Neuron (in vitro differentiated cells): ENCODE results near the gene SNAP25.

Experiments used
- H2AFZ ChIP-seq: one replicate; pipeline ENCODE4 v1.6.1; 2013; ENCODE audit warnings: low read depth, mild to moderate bottlenecking, inconsistent platforms, low read length, moderate library complexity
- H3K27me3 ChIP-seq: one replicate; pipeline ENCODE4 v1.6.1; 2013; ENCODE audit warnings: low read length; ENCODE audit not compliant: insufficient read depth
- H3K36me3 ChIP-seq: one replicate; pipeline ENCODE4 v1.6.1; 2013; ENCODE audit warnings: low read length; ENCODE audit not compliant: insufficient read depth
- H3K4me1 ChIP-seq: one replicate; pipeline ENCODE4 v1.6.1; 2013; ENCODE audit warnings: low read length; ENCODE audit not compliant: insufficient read depth
- H3K4me3 ChIP-seq: 2 replicates; pipeline ENCODE4 v1.5.1; 2013; ENCODE audit warnings: mild to moderate bottlenecking, low read length, moderate library complexity
- H3K9me3 ChIP-seq: one replicate; pipeline ENCODE4 v1.6.1; 2013; ENCODE audit warnings: low read length

SNAP25 gene

DNA sequence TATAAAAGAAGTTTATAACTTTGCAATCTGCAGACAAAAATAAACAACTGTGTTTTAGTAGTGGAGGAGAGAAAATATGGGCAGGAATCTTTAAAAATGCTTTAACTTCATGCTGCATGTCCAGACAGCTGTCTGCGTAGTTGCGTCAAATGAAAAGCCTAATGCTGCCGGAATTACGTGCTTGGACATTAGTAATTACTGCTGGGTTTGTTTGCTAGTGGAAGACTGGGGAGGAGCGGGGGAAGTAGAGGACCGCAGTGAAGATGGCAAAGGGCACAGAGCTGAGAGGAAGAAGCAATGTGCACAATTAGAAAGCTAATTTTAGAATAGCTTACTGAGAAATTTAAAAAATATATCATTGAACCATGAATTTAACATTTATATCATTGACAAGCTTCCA is 2.4 kb downstream of the SNAP25 start:
- no peaks in the 10 kb centered on the region for H3K9me3 ChIP-seq
- no peaks in the 10 kb centered on the region for H3K36me3 ChIP-seq
- peaks cover 16% of the 10 kb centered on the region for H3K4me1 ChIP-seq
- H3K4me3 ChIP-seq, result no peak overlapping the region
- H3K27me3 ChIP-seq, result peaks cover 7% of the 10 kb centered on the region
- H2AFZ ChIP-seq, result no peak overlapping the region

- H3K4me1 ChIP-seq, result no peaks in the 10 kb centered on the region
- H3K27me3 ChIP-seq, result no peaks in the 10 kb centered on the region
- H3K4me3 ChIP-seq, result no peak overlapping the region
- no peak overlapping the region for H2AFZ ChIP-seq
- no peaks in the 10 kb centered on the region for H3K9me3 ChIP-seq
- H3K36me3 ChIP-seq, result no peaks in the 10 kb centered on the region
Measured at GRCh38 chr20:10225439-10226060, 6.9 kb downstream of the SNAP25 start.

DNA sequence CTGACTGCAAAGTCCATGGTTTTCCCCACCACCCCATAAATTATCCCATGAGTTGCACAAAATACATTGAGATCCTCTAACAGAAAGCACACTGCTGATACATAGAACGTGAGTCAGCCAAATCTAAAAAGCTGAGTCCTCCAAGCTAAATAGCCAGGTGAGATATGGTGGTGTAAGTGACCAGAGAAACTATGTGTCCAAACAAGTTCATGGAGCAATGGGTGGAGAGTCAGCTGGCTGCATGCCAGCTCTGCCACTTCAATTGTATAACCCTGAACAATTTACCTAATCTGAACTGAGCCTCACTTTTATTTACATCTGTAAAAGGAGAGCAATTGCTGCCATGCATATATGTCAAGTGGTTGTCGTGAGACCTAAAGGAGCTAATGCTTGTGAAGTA is 9.7 kb downstream of the SNAP25 start:
- Histone ChIP-seq H2AFZ (no peak overlapping the region), H3K4me3 (no peak overlapping the region), H3K9me3 (no peaks in the 10 kb centered on the region)

DNA sequence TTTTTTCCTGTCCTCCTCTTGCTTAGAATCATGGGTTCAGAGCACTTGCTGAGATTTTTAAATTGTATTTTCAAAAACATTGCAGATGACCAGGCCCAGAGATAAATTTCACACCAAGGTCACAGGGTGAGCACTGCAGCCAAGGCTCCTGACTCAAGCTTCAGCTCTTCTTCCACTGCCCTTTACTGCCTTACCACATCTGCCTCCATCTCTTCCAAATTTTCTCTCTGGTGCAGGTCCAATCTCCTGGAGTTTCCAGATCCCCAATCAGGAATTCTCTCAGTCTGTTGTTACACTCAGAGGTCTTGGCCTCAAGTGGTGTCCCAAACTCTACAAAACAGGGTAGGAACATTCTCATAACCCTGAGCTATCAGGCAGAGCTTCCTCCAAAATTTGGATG is 12.7 kb downstream of the SNAP25 start:
- Histone ChIP-seq H3K27me3 (no peaks in the 10 kb centered on the region), H2AFZ (no peak overlapping the region), H3K9me3 (no peaks in the 10 kb centered on the region), H3K36me3 (no peaks in the 10 kb centered on the region), H3K4me3 (no peak overlapping the region), H3K4me1 (no peaks in the 10 kb centered on the region)

More for the DNA sequence above, 9.7 kb downstream of the SNAP25 start:
- Histone ChIP-seq H3K4me1 (no peaks in the 10 kb centered on the region), H3K27me3 (no peaks in the 10 kb centered on the region), H3K36me3 (no peaks in the 10 kb centered on the region)

GRCh38 chr20:10236540-10237533 is 18.2 kb downstream of the SNAP25 start:
- Histone ChIP-seq H3K4me3 (no peak overlapping the region), H3K36me3 (no peaks in the 10 kb centered on the region), H3K4me1 (no peaks in the 10 kb centered on the region), H2AFZ (no peak overlapping the region), H3K9me3 (no peaks in the 10 kb centered on the region), H3K27me3 (no peaks in the 10 kb centered on the region)

GRCh38 chr20:10239954-10240353 is 21.3 kb downstream of the SNAP25 start:
- Histone ChIP-seq H2AFZ (no peak overlapping the region), H3K9me3 (no peaks in the 10 kb centered on the region), H3K4me1 (no peaks in the 10 kb centered on the region), H3K36me3 (no peaks in the 10 kb centered on the region), H3K4me3 (no peak overlapping the region), H3K27me3 (no peaks in the 10 kb centered on the region)

DNA sequence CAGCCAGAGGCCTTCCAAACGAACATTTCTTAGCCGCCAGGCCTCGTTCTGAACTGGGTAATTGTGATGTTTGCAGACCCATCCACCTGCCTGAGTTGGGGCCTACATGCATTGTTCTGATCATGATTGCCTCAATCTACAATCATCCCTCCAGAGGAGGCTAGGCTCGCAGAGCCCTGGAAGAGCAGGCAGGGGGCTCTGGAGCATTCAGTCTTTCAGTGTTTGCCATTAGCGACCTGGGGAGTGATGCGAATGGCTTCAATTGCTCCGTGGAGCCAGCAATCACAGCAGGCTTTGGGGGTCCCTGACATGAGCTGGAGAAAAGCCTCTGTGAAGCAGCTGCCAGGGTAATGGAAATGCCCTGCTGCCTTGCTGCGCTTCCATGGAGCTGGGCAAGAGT is 22.0 kb downstream of the SNAP25 start:
- H2AFZ ChIP-seq, result no peak overlapping the region
- no peaks in the 10 kb centered on the region for H3K27me3 ChIP-seq
- H3K4me1 ChIP-seq, result no peaks in the 10 kb centered on the region
- H3K36me3 ChIP-seq, result no peaks in the 10 kb centered on the region
- no peak overlapping the region for H3K4me3 ChIP-seq
- no peaks in the 10 kb centered on the region for H3K9me3 ChIP-seq

GRCh38 chr20:10242166-10242565 is 23.5 kb downstream of the SNAP25 start:
- Histone ChIP-seq H3K9me3 (no peaks in the 10 kb centered on the region), H3K4me3 (no peak overlapping the region), H2AFZ (no peak overlapping the region), H3K4me1 (no peaks in the 10 kb centered on the region), H3K27me3 (no peaks in the 10 kb centered on the region), H3K36me3 (no peaks in the 10 kb centered on the region)

GRCh38 chr20:10247440-10247839 is 28.8 kb downstream of the SNAP25 start:
- H3K4me1 ChIP-seq, result no peaks in the 10 kb centered on the region
- H3K9me3 ChIP-seq, result no peaks in the 10 kb centered on the region
- H3K36me3 ChIP-seq, result no peaks in the 10 kb centered on the region
- no peak overlapping the region for H3K4me3 ChIP-seq
- no peak overlapping the region for H2AFZ ChIP-seq
- no peaks in the 10 kb centered on the region for H3K27me3 ChIP-seq

DNA sequence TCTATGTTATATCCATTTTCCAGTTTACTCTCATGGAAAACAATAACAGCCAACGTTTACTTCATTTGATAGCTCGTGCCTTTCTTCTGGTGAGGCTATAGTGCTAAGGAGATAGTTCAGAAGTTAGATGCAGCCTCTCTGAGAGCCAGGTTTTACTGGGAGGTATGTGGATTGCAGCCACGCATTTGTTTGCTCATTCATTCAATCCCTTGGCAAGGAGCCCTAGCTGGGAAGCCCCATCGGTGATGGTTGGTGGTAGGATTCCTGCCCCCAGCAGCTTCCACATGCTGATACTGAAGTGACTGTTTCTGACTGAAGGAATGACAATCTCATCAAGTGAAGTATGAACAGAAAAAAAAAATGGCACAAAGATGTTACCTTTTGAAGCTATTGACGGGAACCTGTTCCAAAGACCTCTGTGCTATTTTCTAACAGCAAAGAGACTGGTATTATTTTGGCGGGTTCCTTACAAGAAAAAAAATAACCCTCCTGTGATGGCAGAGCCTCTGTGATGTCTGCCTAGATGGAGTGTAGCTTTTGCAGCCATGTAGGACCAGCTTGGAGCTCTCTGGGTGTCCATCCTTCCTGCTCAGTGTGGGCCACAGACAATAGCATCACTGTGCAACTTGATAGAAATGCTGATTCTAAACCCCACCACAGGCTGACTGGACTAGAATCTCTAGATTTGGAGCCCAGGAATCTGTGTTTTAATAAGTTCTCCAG is 30.6 kb downstream of the SNAP25 start:
- no peaks in the 10 kb centered on the region for H3K36me3 ChIP-seq
- no peak overlapping the region for H2AFZ ChIP-seq
- no peaks in the 10 kb centered on the region for H3K27me3 ChIP-seq
- H3K4me1 ChIP-seq, result no peaks in the 10 kb centered on the region
- H3K4me3 ChIP-seq, result no peak overlapping the region
- H3K9me3 ChIP-seq, result no peaks in the 10 kb centered on the region

DNA sequence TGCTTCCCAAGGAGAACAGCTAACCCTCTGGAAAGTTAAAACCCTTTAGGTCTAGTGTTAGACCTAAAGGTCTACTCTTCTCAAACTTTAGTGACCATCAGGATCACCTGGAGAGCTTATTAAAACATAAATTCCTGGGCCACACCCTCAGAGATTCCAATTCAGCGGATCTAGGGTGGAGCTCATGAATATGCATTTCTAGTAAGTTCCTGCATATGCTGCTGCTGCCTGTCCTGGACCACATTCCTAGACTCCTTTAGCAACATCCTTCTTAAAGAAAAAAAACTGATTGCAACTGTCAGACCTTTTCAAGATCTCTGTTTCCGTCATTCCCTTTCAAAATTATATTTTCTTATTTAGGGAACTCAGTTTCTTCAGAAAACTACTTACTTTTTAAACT is 31.2 kb downstream of the SNAP25 start:
- H3K4me1 ChIP-seq, result no peaks in the 10 kb centered on the region
- no peak overlapping the region for H2AFZ ChIP-seq
- no peak overlapping the region for H3K4me3 ChIP-seq
- no peaks in the 10 kb centered on the region for H3K36me3 ChIP-seq
- no peaks in the 10 kb centered on the region for H3K27me3 ChIP-seq
- no peaks in the 10 kb centered on the region for H3K9me3 ChIP-seq

DNA sequence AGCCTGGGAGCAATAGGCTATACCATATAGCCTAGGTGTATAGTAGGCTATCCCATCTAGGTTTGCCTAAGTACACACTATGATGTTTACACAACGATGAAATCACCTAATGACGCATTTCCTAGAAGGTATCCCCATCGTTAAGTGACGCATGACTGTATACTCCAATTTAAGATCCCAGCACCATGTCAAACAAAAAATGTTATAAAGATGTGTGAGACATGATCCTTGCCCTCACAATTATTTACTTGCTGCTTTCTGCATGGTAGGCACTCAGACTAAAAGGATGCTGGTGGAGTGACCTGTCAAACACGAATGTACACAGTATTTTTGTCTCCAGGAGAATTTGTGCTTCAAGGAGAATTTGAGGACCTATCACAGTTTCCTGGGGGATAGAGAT is 32.3 kb downstream of the SNAP25 start:
- Histone ChIP-seq H3K4me3 (no peak overlapping the region), H3K36me3 (no peaks in the 10 kb centered on the region), H3K4me1 (no peaks in the 10 kb centered on the region), H3K27me3 (no peaks in the 10 kb centered on the region), H3K9me3 (no peaks in the 10 kb centered on the region), H2AFZ (no peak overlapping the region)

DNA sequence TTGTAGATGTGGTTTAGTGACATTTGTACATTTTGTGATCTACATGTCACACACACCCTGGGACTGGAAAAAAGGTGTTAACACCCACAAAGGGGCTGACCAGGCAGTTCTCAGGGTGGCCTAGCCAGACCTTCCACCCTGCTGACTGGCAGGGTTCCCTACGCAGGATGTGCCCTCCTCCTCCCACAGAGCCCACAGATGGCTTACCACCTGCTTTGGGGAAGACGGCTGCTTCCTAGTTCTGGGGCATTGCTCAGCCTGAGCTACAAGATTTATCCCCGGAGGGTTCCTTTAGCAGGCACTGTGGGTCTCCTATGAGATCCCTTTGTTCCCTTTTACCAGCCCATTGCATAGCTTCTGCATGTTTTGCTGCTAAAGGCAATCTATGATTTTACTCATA is 35.1 kb downstream of the SNAP25 start:
- Histone ChIP-seq H3K36me3 (no peaks in the 10 kb centered on the region), H3K9me3 (no peaks in the 10 kb centered on the region), H2AFZ (no peak overlapping the region), H3K4me3 (no peak overlapping the region), H3K27me3 (no peaks in the 10 kb centered on the region), H3K4me1 (no peaks in the 10 kb centered on the region)
